Measurements from ENCODE around the gene MAMDC4. TPM values are rescaled to one million over a fixed set of nuclear protein-coding genes. Genes with fewer than 3 reads are reported as not detected.

MAMDC4 gene
- total RNA-seq, 1 experiment from 2014 or later: 6.7 TPM

GRCh38 chr9:136901516-136902258 is 49.5 kb downstream of the MAMDC4 start (continued):
- TF ChIP-seq ETV6 (CRISPR knock-in tag; IDR thresholded peaks at IDR 0.05): no peak

GRCh38 chr9:136902259-136902821 is 50.2 kb downstream of the MAMDC4 start:
- H3K36me3 Mint-ChIP-seq: peaks cover 39% of the 10 kb centered on the region
- no peak for DNase-seq (ENCODE audit: low spot score)
- CTCF ChIA-PET: no interaction called here
- POLR2A ChIA-PET: no interaction called here
- no peaks in the 10 kb centered on the region for H3K27me3 Mint-ChIP-seq (ENCODE audit: low read depth)
- no peak for ATAC-seq
- no peak overlapping the region for H3K4me3 Mint-ChIP-seq
- TF ChIP-seq E2F5 (CRISPR knock-in tag; IDR thresholded peaks at IDR 0.05) (no peak), ZNF416 (CRISPR knock-in tag; IDR thresholded peaks at IDR 0.05) (no peak), USF2 (CRISPR knock-in tag; IDR thresholded peaks at IDR 0.05) (no peak), FOXP4 (CRISPR knock-in tag; IDR thresholded peaks at IDR 0.05) (no peak), IRF1 (CRISPR knock-in tag; IDR thresholded peaks at IDR 0.05) (no peak), FOXP1 (CRISPR knock-in tag; IDR thresholded peaks at IDR 0.05; ENCODE audit: borderline replicate concordance) (no peak), GTF2I (CRISPR knock-in tag; conservative IDR thresholded peaks at IDR 0.05) (no peak), ZNF396 (CRISPR knock-in tag; IDR thresholded peaks at IDR 0.05; ENCODE audit: borderline replicate concordance) (no peak), FOXK1 (CRISPR knock-in tag; IDR thresholded peaks at IDR 0.05) (no peak), ZBTB43 (CRISPR knock-in tag; IDR thresholded peaks at IDR 0.05) (no peak), ZNF232 (CRISPR knock-in tag; IDR thresholded peaks at IDR 0.05) (no peak), GRHL2 (CRISPR knock-in tag; IDR thresholded peaks at IDR 0.05; ENCODE audit: insufficient replicate concordance, severe bottlenecking) (no peak), ZNF671 (CRISPR knock-in tag; IDR thresholded peaks at IDR 0.05) (no peak), ZMAT4 (CRISPR knock-in tag; IDR thresholded peaks at IDR 0.05) (no peak), ZNF121 (CRISPR knock-in tag; IDR thresholded peaks at IDR 0.05) (no peak), NFE2L1 (CRISPR knock-in tag; IDR thresholded peaks at IDR 0.05) (no peak), CDX4 (CRISPR knock-in tag; IDR thresholded peaks at IDR 0.05; ENCODE audit: borderline replicate concordance) (no peak)
- no peak overlapping the region for H3K27ac Mint-ChIP-seq
- no peaks in the 10 kb centered on the region for H3K4me1 Mint-ChIP-seq
- H3K9me3 Mint-ChIP-seq: no peaks in the 10 kb centered on the region
